ENCODE data around the gene BCL11A.
A peak's percentile ranks its signal among the peaks of the same experiment; 100 is the strongest.

The BCL11A gene

DNA sequence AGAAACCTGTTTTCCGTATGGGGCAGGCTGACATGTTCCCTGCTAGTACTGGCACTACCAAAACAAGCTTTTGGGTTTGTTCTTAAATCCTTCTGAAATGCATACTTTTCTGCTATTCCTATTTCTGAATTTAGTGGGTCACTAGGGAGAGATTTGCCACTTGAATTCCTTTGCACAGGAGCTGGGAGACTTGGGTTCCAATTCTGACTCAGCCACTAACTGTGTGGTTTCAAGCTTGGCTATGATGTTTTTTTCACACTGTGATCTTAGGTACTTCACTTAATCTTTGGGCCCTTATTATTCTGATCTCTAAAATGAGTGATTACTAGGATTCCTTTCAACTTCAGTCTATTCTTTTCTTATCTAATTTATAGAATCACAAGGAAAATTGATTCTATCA lies 105.5 kb downstream of the BCL11A start:
- Histone ChIP-seq H3K79me2 (ENCODE audit: insufficient read depth, low read depth) (no peaks in the 10 kb centered on the region), H3K27me3 (ENCODE audit: insufficient read depth, low read depth) (no peaks in the 10 kb centered on the region), H3K4me2 (no peak overlapping the region), H4K20me1 (ENCODE audit: insufficient read depth) (no peaks in the 10 kb centered on the region), H3K27ac (no peak overlapping the region), H2AFZ (ENCODE audit: low read depth) (no peak overlapping the region), H3K4me3 (IDR thresholded peaks at IDR 0.05; ENCODE audit: insufficient read depth, low read depth, low read length) (no peak overlapping the region), H3K36me3 (ENCODE audit: insufficient read depth) (no peaks in the 10 kb centered on the region; the same call in 1 of the 2 replicates), H3K4me1 (ENCODE audit: low read depth, poor library complexity, severe bottlenecking) (peaks cover 25% of the 10 kb centered on the region), H3K9ac (no peak overlapping the region)
- TF ChIP-seq, protein P1, sequence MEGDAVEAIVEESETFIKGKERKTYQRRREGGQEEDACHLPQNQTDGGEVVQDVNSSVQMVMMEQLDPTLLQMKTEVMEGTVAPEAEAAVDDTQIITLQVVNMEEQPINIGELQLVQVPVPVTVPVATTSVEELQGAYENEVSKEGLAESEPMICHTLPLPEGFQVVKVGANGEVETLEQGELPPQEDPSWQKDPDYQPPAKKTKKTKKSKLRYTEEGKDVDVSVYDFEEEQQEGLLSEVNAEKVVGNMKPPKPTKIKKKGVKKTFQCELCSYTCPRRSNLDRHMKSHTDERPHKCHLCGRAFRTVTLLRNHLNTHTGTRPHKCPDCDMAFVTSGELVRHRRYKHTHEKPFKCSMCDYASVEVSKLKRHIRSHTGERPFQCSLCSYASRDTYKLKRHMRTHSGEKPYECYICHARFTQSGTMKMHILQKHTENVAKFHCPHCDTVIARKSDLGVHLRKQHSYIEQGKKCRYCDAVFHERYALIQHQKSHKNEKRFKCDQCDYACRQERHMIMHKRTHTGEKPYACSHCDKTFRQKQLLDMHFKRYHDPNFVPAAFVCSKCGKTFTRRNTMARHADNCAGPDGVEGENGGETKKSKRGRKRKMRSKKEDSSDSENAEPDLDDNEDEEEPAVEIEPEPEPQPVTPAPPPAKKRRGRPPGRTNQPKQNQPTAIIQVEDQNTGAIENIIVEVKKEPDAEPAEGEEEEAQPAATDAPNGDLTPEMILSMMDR (conservative IDR thresholded peaks at IDR 0.05; ENCODE audit: low read depth, low read length), result no peak

GRCh38 chr2:60446413-60447267 lies 106.8 kb downstream of the BCL11A start:
- no peaks in the 10 kb centered on the region for H3K27me3 ChIP-seq (ENCODE audit: insufficient read depth, low read depth)
- peak overlapping the region; percentile 8; the same call in 1 of the 2 replicates for H2AFZ ChIP-seq (ENCODE audit: low read depth)
- H3K36me3 ChIP-seq (ENCODE audit: insufficient read depth), result no peaks in the 10 kb centered on the region; the same call in 1 of the 2 replicates
- peak overlapping the region; percentile 5; the same call in 1 of the 2 replicates for H3K4me2 ChIP-seq
- H3K79me2 ChIP-seq (ENCODE audit: insufficient read depth, low read depth), result no peaks in the 10 kb centered on the region
- H3K27ac ChIP-seq, result no peak overlapping the region
- H3K9ac ChIP-seq, result no peak overlapping the region
- H3K4me3 ChIP-seq (IDR thresholded peaks at IDR 0.05; ENCODE audit: insufficient read depth, low read depth, low read length), result no peak overlapping the region
- H3K4me1 ChIP-seq (ENCODE audit: low read depth, poor library complexity, severe bottlenecking), result peaks cover 25% of the 10 kb centered on the region
- TF ChIP-seq, protein P1 (conservative IDR thresholded peaks at IDR 0.05; ENCODE audit: low read depth, low read length), result no peak
- H4K20me1 ChIP-seq (ENCODE audit: insufficient read depth), result no peaks in the 10 kb centered on the region

DNA sequence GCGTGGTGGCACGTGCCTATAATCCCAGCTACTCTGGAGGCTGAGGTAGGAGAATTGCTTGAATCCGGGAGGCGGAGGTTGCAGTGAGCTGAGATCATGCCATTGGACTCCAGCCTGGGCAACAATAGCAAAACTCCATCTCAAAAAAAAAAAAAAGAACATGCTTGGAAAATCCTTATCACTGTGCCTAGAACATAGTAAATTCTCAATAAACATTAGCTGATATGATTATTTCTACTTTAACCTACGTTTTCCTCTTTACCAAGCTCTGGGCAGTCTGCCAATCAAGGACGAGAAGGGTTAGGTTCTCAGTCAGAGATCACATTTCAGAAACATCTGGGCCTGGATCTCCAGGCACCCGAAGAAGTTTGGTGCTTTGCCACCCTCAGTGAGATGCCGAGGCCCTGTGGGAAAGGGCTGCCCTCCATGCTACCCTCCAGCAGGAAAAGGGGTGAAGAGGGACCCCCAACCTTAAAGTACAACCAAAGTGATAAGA lies 107.7 kb downstream of the BCL11A start:
- no peaks in the 10 kb centered on the region for H4K20me1 ChIP-seq (ENCODE audit: insufficient read depth)
- no peak overlapping the region for H3K27ac ChIP-seq
- TF ChIP-seq, protein P1 (conservative IDR thresholded peaks at IDR 0.05; ENCODE audit: low read depth, low read length), result no peak
- H3K4me1 ChIP-seq (ENCODE audit: low read depth, poor library complexity, severe bottlenecking), result peaks cover 25% of the 10 kb centered on the region
- no peaks in the 10 kb centered on the region; the same call in 1 of the 2 replicates for H3K36me3 ChIP-seq (ENCODE audit: insufficient read depth)
- H3K27me3 ChIP-seq (ENCODE audit: insufficient read depth, low read depth), result no peaks in the 10 kb centered on the region
- H3K4me2 ChIP-seq, result 0 out of 2 replicates have a peak overlapping the region, but pooled peaks have one; percentile 5
- H2AFZ ChIP-seq (ENCODE audit: low read depth), result no peak overlapping the region
- no peak overlapping the region for H3K9ac ChIP-seq
- H3K4me3 ChIP-seq (IDR thresholded peaks at IDR 0.05; ENCODE audit: insufficient read depth, low read depth, low read length), result no peak overlapping the region
- H3K79me2 ChIP-seq (ENCODE audit: insufficient read depth, low read depth), result no peaks in the 10 kb centered on the region

DNA sequence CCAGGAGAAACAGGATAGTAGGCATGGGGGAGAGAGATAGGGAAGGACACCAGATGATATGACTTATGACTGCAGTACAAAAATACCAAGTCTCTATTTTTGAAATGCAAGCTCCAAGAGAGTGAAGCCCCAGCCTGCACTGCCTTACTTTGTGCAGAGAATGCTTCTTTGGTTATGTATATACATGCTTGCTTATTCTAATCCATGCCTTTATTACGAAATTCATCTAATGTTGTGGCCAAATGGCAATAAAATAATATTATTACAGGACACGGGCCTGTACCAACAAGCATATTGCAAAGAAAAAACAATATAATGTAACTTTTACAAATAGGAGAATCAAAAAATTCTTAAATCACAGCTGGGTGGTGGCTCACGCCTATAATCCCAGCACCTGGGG lies 110.8 kb downstream of the BCL11A start:
- TF ChIP-seq, protein P1 (conservative IDR thresholded peaks at IDR 0.05; ENCODE audit: low read depth, low read length), result no peak
- Histone ChIP-seq H3K4me2 (no peak overlapping the region), H3K4me1 (ENCODE audit: low read depth, poor library complexity, severe bottlenecking) (peaks cover 17% of the 10 kb centered on the region), H3K9ac (no peak overlapping the region), H3K4me3 (IDR thresholded peaks at IDR 0.05; ENCODE audit: insufficient read depth, low read depth, low read length) (no peak overlapping the region), H3K79me2 (ENCODE audit: insufficient read depth, low read depth) (no peaks in the 10 kb centered on the region), H4K20me1 (ENCODE audit: insufficient read depth) (no peaks in the 10 kb centered on the region), H3K27ac (no peak overlapping the region), H3K27me3 (ENCODE audit: insufficient read depth, low read depth) (no peaks in the 10 kb centered on the region), H2AFZ (ENCODE audit: low read depth) (no peak overlapping the region), H3K36me3 (ENCODE audit: insufficient read depth) (no peaks in the 10 kb centered on the region)

All from KMS-11 (cell line).